GM18858 (cell line): ENCODE measurements around the gene SYNC.

ENCODE experiments used
- ATAC-seq: cut with Tn5 transposase; IDR thresholded peaks from one replicate; pipeline ENCODE4 v1.9.1; 2021; ENCODE audit not compliant: unreplicated experiment

Gene SYNC

DNA sequence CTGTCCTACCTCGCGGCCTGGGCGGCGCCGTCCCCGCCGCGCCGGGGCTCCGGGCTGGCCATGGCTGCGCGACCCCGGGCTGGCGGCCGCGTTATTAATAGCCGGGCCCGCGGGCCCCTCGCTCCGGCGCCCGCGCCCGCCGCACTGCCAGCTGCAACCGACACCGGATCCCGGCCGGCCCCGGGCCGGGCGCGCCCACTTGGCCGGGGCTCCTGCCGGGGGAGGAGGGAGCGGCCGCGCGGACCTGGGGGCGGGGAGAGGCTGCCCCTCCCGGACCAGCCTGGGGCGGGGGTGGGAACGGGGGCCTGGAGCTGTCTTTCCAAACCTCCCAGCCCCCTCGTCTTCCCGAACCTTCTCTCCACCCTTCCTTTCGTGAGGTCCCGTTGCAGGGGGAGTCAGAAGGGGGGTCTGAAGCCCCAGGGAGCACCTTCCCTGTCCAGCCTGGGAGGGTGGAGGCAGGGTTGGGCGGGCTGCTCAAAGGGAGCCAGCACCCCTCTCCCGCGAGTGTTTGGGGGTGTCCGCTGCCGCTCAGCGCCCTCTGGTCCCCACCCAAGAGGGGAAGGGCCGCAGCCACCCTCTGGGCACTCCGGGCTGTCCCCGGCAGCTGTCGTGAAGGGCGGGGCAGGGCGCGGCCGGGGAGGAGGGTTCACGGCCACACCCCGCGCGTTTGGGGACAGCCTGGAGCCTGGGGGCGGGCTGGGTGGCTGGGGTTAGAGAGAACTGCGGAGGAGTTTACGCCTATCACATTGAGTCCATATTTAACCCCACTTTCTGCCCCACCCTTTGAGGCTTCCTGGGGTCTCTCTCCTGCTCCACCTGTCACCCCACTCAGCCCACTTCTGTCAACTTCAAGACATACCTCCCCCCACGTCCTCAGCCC lies at the start of gene SYNC:
SYNC (minus strand) TSS at position 172 of the 880 bp plus-strand sequence; CDS start at position 62, 110 bp downstream.
- no peak for ATAC-seq

DNA sequence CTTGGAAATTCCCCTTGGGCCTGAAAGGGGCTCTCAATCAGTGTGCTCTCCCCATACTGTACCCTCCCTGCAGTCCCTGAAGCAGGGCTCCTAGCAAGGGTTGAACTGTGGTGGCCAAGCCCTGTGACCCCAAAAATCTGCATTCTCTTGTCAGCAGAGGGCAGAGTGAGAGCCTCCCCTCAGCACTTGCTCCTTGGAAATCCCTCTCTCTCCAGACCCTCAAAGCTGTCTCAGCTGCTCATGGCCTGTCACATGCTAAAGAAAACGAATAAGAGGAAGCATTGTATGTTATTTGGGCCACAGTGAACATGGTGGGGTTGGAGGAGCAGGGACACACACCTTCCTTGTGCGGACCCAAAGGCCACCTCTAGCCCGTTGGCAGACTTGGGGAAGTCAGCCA lies 47.2 kb upstream of the SYNC start:
- no peak for ATAC-seq

GRCh38 chr1:32749332-32749731 lies 46.8 kb upstream of the SYNC start:
- ATAC-seq = no peak

- no peak for ATAC-seq
These were observed 46.4 kb upstream of the SYNC start for GRCh38 chr1:32748926-32749325.

DNA sequence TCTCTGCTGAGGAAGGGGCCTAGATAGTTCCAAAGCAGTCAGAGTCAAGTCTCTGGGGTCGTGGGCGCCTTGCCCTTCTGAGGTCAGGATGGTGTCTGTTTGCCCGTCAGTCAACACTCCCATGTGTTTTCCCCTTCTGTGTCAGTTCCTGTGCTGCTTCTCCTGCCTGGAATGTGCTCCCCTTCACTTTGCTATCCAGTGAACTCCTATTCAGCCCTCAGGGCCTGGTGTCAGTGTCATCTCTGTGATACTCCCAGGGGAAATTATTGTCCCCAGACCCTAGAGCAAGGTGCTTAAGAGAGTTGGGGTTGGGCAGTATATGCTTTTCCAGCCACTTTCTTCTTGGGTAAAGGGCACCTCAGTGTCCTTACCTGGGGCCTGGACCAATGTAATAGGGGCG lies 45.8 kb upstream of the SYNC start:
- no peak for ATAC-seq

DNA sequence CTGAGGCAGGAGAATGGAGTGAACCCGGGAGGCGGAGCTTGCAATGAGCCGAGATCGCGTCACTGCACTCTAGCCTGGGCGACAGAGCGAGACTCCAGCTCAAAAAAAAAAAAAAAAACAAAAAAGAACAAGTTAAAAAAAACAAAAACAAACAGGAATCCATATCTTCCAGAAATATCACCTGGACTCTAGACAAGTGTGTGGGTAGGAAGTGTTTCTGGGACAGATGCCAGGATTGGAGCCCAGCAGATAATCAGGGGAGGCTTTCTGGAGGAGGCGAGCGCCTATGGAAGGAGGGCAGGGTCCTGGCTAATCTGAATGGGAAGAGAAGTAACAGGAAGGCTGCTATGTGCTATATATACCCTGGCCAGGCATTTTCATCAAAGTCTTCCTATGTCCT lies 43.6 kb upstream of the SYNC start:
- ATAC-seq = no peak

DNA sequence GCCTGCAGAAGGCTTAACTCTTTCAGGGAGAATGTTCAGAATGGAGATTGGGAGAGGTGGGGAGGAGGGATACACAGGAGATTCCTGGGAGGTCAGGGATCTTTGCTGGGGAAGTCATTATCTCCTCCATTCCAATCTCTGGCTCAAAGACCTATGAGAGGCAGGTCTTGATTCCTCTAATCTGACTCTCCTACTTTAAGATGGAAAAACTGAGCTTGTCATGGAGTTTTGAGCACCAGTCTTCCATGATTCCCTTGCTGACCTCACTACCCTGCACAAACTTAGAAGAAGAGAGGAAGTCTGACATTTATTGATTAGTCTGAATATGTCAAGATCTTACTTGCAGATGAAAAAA lies 41.5 kb upstream of the SYNC start:
- no peak for ATAC-seq

DNA sequence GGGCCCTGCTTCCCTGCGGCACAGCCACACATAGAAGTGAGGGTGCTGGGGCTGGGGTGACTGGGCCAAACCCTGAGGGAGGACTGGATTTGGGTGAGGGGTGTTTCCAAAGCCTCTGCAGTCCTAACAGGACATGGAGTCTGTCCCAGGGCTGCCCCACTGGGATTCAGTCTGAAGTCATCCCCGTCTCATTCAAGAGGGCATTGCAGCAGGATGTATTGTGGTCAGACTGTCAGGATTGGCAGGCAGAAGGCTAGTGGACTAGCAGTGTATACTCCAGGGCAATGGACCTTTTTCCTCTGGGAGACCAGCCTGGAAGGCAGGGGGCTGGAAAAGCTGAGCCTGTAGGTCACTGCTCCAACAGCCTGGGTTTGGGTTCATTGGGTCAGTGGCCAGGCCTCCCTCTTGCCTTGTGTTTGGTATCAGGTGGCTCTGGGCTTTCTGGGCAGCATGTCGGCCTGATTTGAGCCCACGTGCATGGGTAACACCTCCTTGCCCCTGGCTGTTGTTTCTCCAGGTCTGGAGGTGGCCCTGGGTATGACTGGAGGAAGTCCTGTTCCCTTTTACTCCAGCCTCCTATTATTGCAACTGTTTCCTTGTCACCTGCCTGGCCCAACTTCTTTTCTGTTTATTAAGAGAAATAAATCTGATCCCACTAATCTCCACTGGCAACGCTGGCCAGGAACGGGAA lies 41.0 kb upstream of the SYNC start:
- no peak for ATAC-seq

GRCh38 chr1:32742956-32743355 lies 40.4 kb upstream of the SYNC start:
- ATAC-seq = no peak

DNA sequence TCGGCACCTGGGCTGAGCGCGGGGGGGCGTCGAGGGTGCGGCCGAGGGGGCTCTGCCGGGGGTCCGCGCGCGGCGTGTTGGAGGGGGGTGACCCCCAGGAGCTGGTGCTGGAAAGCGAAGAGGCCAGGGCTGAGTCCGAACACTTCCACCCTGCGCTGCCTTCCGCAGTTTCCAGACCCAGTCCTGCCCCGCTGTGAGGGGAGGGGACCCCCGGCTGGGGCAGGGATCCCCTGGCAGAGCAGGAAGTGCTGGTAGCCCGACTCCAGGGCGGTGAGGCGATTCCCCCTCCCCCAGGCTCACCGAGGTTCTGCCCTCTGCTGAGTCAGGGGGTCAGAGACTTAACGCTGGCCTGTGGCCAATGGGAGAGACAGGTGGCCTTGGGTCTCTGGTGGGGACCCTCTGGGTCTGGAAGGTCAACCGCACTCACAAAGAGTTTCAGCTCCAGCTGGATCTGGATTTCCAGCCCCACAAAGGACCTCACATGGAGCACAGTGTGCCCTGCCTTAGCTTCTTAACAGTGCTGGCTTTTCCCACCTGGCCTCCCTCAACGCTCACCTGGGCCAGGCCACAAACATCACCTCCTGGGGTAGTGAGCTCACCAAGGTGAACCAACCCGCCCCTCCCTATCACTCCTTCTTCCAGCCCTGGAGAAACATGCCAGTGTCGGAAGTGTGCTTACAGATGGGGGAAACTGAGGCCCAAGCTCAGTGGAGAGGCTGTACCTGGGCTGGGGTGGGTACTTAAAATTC lies 39.8 kb upstream of the SYNC start:
- no peak for ATAC-seq

- no peak for ATAC-seq
These were observed 39.0 kb upstream of the SYNC start for GRCh38 chr1:32741413-32742198.

DNA sequence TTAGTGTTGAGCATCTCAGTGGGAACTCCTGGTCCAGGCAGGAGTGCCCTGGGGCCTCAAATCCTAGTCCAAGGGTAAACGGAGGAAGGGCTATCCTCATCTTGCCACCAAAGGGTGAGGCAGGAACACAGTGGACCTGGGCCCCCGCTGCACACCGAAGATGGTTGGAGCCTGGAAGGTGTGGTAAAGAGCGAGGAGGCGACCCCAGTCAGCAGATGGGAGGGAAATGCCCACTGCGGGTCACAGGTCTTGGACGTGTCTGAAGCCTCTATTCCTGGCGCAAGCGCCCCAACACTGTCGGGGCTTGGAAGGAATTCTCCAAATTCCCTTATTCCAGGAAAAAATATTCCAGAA lies 38.5 kb upstream of the SYNC start:
- no peak for ATAC-seq

DNA sequence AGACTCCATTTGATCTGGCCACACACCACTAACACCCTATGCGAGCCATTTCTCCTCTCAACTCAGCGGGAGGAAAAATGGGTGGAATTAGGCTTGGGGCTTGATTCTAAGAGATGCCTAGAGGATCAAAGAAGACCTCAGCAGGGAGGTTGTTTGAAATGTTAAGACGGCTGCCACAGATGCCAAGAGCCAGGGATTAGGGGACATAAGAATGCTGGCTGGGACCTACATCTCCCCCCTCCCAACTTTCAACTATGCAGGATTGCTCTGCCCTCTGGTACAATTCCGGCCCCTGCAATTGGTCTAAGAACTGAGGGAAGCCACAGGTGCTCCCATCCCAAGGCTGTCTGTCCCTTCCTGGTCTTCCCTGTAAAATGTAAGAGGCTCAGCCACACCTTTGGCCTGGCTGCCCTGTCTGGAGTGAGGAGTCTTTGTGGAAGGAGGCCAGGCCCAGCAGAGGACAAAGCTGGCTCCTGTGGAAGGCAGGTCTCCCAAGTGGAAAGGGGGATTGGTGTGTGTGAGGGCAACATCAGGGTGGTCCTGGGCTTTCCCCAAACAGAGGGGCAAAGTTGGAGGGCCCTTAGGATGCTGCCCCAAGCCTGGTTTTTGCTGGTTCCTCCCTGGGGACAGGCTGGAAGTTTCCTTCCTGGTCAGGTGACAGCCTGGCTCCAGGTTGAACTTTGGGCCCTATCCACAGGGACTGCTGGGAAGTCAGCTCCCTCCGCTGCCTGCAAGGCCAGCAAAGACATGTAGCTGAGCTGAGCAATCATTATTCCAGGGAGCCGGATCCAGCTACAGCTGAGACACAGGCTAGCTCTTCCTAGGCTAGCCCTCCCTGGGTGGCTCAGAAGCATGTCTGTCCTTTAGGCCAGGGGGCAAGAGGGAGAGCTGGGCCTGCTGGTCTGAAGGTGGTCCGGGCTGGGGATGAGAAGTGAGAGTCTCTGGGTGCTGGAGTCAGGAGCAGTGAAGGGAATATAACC lies 34.5 kb upstream of the SYNC start:
- ATAC-seq = no peak

DNA sequence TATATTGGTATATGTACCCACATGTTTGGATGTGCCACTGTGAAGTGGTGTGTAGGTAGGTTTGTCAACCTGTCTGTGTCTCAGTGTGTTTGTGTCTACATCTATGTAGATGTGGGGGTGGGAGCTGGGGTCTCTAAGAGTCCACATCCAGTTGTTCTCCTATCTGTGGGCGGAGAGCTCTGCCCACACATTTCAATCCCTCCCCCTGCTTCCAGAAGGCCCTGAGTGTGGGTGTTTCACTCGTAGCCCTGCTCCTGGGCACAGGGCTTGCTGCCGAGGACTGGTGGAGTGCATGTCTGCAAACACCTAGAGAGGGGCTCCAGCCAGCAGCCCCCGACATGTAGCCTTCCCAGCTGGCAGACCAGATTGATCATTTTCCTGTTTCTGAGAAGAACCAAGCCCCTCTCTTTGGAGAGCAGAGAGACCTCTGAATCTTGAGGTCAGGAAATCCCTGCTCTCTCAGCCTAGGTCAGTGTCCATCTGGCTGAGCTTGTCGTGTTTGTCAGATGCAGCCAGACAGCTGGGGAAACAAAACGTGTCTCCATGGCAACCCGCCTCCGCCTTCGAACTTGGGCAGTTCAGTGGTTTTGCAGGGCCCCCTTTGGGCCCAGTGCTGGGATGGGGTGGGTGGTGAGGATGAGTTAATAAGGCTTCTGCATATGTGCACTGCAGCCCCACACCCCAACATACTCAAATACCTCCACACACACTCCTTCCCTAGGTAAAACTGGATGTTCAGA lies 31.2 kb upstream of the SYNC start:
- ATAC-seq = no peak

GRCh38 chr1:32729254-32730046 lies 26.9 kb upstream of the SYNC start:
- ATAC-seq = no peak

DNA sequence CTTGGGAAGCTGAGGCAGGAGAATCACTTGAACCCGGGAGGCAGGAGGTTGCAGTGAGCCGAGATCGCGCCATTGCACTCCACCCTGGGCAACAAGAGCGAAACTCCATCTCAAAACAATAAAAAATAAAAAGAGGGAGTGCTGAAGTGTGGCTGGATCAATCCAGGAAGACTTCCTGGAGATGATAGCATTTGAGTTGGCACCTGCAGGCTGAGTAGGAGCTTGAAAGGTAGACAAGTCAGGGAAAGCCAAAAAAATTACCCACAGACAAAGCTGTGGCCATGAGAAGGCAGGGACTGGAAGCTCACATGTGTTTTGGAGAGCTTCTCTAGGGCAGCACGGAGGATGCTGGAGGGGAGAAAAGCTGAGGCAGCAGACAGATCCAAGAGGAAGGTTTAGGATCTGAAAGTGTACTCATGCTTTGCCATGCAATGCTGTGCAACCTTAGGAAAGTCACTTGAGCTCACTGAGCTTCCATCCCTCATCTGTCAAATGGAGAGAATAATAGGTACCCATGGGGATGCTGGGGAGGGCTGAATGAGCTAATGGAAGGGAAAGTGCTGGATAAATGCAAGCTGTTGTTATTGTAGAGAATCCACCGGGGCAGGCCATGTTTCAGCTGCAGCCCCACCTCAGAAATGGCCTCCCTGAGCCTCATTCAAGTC lies 26.0 kb upstream of the SYNC start:
- ATAC-seq = no peak

- no peak for ATAC-seq
These were observed 25.3 kb upstream of the SYNC start for GRCh38 chr1:32727876-32728275.

- ATAC-seq = no peak
These were observed 23.0 kb upstream of the SYNC start for GRCh38 chr1:32725615-32725982.
